HG02970 (cell line): ENCODE results near the gene PRKAG3.
"Not testable (repeated sequence)": the region's sequence is repeated elsewhere in the genome, so short reads cannot be mapped to it uniquely, and the experiment has no call there.

ENCODE experiments used
- ATAC-seq: cut with Tn5 transposase; IDR thresholded peaks from one replicate; pipeline ENCODE4 v1.9.1; 2021; ENCODE audit warnings: mild to moderate bottlenecking, moderate library complexity, moderate number of reproducible peaks; ENCODE audit not compliant: unreplicated experiment, low FRiP score

Gene PRKAG3

DNA sequence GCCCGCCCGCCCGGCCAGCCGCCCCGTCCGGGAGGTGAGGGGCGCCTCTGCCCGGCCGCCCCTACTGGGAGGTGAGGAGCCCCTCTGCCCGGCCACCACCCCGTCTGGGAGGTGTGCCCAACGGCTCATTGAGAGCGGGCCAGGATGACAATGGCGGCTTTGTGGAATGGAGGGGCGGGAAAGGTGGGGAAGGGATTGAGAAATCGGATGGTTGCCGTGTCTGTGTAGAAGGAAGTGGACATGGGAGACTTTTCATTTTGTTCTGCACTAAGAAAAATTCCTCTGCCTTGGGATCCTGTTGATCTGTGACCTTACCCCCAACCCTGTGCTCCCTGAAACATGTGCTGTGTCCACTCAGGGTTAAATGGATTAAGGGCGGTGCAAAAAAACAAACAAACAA, 15.4 kb upstream of the PRKAG3 start:
- not testable (repeated sequence) for ATAC-seq

DNA sequence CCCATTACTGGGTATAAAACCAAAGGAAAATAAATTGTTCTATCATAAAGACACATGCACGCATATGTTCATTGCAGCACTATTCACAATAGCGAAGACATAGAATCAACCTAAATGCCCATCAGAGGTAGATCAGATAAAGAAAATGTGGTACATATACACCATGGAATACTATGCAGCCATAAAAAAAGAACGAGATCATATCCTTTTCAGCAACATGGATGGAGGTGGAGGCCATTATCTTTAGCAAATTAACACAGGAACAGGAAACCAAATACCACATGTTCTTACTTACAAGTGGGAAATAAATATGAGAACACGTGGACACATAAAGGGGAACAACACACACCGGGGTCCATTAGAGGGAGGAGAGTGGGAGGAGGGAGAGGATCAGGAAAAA, 12.7 kb upstream of the PRKAG3 start:
- not testable (repeated sequence) for ATAC-seq

DNA sequence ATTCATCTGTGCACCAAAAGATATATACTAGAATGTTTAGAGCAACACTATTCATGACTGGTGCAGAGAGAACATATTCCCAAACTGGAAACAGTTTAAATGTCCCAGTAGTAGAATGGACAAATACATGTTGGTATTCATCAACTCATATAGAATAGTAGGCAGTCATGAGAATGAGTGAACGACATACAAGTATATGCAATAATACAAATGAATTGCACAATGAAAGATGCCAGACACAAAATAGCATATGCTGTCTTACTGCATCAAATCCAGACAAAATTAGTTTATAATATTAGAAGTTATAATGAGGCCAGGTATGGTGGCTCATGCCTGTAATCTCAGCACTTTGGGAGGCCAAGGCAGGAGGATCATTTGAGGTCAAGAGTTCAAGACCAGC, 8.3 kb upstream of the PRKAG3 start:
- ATAC-seq = no peak

DNA sequence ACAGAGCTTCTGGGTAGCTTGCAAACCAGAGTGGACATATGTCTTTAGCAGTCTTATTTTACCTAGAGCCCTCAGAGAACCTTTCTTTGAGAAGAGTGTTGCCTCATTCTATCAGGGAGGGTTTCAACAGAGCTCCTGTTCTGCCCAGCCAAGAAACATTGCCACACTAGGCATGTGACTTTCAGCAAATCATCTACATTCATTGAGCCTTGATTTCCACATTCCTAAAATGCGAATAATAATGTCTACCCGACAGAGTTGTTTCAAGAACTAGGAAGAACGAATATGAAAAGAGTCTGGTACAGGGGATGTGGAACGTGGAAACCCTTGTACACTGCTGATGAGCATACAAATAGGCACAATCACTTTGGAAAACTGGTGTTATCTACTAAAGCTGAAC, 7.8 kb upstream of the PRKAG3 start:
- no peak for ATAC-seq

DNA sequence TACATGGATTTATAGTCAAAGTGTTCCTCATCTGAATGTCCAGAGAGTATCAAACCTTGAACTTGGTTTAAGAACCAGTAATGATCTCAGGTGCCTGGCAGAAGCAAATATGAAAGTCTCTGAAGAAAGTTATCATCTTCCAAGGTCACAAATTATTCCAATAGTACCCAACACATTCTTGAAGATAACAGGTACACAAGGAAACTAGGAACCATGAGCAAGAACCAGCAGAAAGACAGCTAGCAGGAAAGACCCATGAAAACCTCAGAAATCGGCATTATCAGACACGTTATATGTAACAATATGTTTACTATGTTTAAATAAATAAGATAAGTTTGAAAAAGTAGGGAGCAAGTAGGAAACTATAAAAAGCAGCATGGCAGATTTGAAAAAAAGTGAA, 5.9 kb upstream of the PRKAG3 start:
- ATAC-seq = no peak

DNA sequence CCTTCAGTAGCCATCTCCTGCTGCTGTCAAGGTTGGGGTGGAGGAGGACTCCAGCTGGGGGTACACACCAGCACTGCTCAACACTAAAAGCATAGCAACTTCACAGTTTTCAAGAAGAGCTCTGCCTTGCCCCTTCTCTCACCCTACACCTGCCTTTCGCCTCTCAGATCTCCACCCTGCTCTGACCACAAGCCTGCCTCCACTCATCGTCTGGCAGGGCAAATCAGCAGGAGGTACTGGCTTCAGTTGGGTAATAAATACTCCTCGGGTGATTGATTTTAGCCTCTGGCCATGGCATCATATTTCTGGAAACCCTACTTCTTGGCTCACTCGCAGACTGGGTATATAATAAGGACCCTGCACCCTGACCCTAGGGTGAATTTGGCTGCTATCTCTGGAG, 3.1 kb upstream of the PRKAG3 start:
- ATAC-seq = no peak

DNA sequence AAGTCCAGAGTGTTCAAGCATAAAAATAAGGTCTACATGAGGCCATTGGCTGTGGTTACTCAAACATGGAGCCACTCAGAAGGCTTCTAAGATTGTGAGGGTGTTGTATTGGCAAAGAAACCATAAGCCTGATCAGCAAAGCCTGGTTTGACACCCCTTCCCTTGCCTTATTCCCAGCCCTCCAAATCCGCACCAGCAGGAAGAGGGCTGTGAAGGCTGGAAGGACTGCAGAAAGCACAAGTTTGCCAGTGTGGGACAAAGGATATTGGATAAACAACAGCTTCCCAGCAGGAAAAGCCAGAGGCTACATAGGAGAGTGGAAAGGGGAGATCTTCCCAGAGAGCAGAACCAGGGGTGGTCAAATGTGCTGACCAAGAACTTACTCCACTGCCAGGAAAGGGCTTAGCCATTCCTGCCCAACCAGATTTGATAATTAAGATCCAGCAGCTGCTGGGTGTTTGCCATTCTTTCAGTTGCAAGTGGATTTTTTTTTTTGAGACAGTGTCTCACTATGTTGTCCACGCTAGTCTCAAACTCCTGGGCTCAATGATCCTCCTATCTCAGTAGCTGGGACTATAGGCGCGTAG, 1.5 kb upstream of the PRKAG3 start:
- ATAC-seq = no peak

DNA sequence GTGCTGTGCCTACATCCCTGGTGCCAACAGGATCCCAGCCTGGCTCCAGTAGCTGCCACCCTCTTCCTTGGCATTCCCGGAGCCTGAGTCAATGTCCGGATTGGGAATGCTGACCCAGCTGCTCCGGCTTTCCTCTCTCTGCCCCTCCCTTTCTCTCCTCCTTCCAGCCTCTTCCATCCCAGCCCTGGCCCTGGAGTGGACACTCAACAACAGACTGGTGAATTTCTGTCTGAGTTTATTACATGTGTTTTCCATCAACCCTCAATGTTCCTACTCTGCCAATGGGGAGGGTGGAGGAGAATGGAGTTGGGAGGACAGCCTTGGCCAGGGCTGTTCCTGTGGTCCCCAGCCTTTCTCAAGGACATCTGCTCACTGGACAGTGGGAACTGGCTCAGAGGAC, 917 bp upstream of the PRKAG3 start:
- no peak for ATAC-seq

DNA sequence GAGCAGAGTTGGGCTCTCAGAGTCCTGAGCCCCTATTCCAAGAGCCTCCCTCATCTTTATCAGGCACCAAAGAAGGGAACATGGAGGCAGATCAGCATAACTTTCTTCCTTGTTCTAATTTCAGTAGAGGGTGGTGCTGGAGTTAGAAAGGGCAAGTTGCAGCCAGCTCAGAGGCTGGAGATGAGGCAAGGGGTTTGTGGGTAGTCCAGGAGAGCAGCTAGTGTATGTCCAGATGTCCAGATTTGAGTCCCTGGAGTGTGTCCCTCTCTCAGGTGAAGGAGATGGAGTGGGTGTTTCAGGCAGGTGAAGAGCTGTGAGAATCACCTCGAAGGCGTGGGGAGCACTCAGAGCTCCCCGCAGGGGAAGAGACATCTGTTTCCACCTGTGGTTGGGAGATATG, 478 bp upstream of the PRKAG3 start:
- ATAC-seq = no peak

DNA sequence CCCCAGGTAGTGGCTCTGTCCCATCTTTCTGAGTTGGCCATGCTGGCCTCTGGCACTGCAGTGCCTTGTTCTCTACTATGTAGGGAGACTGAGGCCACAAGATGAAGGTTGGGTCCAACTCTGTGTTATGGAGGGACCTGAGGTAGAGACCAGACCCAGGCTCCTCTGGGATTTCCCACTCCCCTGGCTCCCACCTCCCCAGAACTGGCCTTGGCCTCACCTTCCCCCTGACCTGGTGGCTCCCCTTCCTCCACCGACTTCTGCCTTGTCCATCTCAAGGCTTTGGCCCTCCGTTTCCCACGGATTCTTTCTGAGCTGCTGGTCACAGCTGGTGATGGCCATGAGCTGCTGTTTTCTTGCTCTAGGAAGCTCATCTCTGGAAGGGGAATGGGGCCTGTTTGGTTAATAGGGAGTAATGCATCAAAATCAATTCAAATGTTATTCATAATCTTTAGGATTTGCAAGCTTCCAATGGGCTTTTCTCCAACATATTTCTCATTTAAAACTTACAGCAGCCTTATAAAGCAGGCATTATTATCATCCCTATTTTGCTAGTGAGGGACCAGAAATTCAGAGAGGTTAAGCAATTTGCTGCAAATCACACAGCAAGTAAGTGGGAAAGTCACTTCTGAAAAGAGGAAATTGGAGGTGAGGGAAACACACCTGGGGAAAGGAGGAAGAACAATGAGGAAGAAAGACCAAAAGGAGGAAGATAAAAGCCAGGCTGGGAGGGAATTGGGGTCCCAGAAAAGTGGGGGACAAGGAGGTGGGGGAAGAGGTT, 887 bp downstream of the PRKAG3 start:
- no peak for ATAC-seq

DNA sequence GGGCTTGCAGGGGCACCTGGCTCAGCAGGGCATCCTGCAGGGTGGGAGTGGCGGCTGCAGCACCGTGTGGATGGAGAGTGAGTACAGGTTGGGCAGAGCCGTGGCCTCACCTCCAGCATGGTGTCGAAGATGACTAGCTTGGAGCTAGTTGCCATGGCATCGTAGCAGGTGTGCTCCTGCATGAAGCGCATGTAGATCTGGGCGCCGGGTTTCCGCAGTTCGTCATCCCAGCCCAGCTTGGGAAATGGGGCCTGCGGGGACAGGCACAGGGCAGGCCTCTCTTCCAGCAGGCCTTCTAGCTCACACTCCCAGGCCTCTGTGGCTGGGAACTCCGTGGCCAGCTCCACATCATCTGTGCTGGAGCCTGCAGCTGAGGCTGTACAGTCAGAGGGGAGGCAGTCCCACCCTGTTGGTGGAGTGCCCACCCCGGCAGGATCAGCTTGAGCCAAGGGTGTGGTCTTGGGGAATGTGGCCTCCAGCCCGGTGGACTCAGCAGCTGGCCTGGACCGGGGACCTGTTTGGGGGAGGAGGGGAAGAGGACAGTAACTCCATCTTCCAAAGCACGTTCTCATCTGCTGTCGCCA, 1.6 kb downstream of the PRKAG3 start:
- no peak for ATAC-seq

DNA sequence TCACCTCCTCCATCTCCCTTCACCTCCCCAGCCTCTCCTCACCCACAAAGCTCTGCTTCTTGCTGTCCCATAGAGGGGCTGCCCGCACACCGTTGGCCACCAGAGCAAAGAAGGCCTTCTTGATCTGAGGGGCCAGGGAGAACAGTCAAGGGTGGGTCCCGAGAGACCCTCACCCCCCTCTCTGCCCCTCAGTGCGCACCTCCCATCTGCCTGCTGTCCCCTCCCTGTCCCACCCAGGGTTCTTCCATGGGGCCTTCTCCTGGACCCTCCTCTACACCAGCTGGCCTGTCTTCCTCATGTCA, 3.2 kb downstream of the PRKAG3 start:
- ATAC-seq = no peak

DNA sequence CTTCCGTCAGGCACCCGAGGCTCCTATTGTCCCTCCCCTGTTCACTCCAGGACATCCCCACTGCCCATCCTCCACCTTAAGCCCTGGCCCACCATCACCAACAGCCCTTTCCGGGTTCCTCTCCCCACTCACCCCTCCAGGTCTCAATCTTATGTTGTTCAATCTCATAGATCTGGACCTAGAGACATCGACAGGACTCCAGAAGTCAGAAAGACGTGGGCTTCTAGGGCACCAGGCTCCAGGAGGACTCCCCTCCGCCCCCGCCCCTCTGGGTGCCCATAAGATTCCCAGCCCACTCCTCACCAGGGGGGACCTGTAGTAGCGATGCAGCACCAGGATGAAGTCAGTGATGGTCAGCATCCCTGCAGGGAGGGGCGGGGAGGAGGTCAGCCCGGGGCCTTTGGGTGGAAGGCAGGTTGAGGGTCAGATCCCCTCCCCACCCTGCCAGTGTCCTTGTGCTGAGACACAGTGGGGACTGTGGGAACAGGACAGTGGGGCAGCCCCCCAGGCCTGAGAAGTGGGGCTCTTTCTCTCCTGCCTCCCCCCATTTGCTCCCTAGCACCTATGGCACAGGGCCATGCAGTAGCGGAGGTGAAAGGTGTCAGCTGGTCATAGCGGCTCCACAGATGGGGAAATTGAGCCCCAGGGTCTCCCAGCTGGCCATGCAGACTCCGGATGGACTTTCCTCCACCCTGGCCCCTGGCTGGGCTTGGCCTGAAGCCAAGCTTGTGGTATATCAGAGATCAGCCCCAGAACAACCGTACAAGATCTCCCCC, 3.7 kb downstream of the PRKAG3 start:
- no peak for ATAC-seq

DNA sequence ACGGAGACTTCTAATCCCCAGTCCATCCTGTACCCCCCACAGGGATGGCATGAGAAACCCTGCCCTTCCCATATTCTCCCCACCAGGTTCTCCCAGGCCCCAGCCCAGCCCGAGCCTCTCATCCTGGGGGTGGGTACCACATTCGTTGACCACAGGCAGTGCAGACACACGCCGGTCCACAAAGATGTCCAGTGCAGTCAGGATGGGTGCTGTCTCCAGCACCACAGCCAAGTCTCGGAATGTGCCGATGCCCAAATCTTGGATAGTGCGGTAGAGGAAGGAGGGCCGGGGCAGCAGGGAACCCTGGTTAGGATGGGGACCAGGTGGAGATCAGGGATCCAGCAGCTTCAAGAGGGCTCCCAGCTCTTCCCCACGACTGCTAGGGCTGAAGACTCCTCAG, 4.8 kb downstream of the PRKAG3 start:
- no peak for ATAC-seq

DNA sequence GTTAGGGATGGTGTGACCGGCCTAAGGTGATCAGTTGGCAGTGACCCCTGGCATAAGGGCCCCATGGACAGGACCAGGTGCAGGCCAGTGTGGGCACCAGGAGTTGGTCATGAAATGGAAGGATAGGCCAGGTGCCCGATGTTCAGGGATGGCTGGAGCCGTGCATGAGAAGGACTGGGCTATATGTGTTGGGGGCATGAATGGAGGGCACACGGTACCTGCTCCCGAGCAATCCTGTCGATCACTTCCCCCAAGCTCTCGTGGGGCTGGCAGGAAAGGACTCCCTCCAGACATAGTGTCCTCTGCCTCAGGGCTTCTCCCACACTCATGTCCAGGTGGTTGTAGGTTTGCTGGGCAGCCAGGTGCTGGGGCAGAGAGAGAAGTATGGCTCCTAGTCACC, 7.6 kb downstream of the PRKAG3 start:
- ATAC-seq = no peak

DNA sequence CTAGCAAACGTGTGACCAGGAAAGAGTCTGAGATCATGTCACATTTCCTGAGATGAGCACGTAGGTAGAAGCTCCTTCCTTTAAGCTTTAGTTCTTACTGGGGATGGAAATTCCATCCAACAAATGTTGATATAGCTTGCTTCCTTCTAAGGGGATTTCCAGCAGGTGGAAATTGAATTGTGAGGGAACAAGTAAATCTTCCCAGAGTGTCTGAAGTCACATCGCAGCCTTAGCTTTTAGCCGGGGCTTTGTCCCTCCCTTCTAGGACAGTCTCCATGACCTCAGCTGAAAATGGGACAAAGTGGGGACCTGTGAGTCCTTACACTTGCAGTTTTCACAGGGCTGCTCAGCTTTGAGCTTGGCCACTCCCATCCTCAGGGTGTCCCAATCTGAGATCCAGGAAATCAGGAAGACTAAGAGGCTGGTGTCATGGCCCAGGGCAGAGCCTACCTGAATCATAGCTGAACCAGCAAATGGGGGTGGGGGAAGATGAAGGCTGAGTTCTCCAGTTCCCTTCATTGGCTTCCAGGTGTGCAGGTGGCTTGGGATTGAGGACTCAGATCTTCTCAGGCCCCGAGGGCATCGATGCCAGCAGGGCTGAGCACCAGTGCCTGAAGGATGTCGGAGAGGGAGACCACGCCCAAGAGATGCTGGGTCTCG, 8.3 kb downstream of the PRKAG3 start:
- ATAC-seq = no peak

DNA sequence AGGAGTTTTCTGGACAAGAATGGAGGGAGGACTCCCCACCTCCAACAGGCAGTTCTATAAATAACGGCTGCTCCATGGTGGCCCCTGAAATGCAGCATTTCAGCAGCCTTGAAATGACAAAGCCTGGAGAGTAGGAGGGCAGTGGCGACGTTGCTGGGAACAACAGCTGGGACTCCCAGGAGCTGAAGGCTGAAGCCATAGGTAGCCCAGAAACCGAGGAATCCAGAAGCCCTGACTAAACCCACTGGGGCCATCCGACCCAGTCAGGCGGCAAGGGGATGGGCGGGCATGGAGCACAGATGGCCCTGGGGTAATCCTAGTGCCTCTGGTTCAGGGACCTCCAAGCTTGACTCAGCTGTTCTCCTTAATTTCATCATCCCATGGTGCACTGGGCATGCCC, 9.0 kb downstream of the PRKAG3 start:
- no peak for ATAC-seq

DNA sequence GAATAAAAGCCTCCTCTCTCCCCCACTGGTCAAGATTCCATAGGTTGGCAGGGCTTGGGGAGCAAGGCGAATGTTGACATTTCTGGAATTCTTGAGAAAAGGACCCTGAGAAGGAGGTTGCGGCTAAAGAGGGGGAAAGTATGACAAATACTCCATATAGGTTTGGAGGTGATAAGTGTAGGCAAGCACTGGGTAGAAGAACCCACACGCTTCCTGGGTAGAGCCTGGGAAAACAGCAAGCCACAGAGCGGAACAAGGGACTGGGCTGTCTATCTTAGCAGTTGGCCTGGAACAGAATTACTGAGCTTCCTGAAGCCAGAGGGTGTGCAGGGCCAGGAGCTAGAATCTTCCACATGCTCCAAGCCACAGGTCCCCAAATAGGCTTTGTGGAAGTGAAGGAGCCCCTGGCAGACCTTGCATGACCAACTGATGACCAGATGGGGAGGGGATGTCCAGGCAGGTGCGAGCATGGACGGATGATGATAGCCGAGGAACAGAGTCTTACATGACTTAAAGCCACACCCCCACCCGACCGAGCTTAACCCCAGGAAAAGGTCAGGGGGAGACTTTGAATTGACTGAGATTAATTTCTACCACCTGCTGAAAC, 9.9 kb downstream of the PRKAG3 start:
- ATAC-seq = no peak

DNA sequence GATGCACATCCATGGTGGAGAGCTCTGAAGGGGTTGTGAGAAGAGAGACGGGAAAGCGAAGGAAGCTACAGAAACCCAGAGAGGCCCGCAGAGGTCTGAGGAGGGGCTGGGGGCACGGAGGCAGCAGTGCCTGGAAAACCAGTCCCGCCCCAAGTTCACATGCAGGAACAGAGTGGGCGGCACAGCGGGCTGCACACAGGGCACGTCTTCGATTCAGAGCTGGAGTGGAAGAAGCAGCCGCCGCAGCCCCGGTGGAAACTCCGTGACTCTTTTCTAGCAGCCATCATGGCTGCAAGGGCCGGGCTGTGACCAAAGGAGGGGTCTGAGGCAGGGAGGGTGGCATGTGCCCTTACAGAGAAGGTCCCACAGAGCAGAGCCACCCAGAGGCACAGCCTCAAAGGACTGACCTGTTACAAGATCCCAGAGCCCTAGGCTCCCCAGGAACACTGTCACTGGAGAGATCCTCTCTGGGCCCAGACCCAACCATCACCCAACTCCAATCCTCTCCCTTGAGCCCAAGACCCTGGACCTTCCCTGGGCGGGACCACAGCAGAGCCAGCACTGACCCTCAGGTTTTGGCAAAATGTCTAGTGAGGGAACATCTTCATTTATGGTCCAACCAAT, 10.7 kb downstream of the PRKAG3 start:
- ATAC-seq = no peak

DNA sequence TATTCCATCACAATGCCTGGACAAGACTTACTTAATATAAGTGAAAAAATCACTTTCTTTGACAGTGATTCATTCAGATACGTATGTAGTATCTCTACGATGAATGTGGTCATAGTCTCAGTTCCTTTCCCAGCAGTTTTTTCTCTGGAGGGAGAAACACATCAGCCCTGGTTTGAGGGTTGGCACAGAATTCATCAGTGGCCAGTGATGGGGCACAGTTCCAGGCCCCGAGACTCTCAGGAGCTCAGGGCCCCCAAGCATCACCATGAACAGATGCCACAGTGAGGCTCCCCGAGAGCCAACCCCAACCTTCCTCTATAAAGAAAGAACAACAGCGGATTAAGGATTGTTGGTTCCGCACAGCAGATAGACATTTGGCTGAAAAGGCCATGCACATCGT, 12.5 kb downstream of the PRKAG3 start:
- no peak for ATAC-seq
